ENCODE data around the gene SFTA2.

The SFTA2 gene

GRCh38 chr6:30891816-30892538, 40.0 kb downstream of the SFTA2 start:
- FAIRE-seq (no peak), DNase-seq (ENCODE audit: insufficient read length, low spot score) (no peak)

- FAIRE-seq (no peak), DNase-seq (ENCODE audit: insufficient read length, low spot score) (no peak)
Observed at GRCh38 chr6:30891450-30891723, 40.6 kb downstream of the SFTA2 start.

- DNase-seq (ENCODE audit: insufficient read length, low spot score), result no peak
- FAIRE-seq, result no peak
Observed at GRCh38 chr6:30890646-30891449, 41.1 kb downstream of the SFTA2 start.

- DNase-seq (ENCODE audit: insufficient read length, low spot score), result no peak
- FAIRE-seq, result no peak
Observed at GRCh38 chr6:30889921-30890645, 41.9 kb downstream of the SFTA2 start.

GRCh38 chr6:30889496-30889885, 42.5 kb downstream of the SFTA2 start:
- FAIRE-seq (no peak), DNase-seq (ENCODE audit: insufficient read length, low spot score) (no peak)

DNA sequence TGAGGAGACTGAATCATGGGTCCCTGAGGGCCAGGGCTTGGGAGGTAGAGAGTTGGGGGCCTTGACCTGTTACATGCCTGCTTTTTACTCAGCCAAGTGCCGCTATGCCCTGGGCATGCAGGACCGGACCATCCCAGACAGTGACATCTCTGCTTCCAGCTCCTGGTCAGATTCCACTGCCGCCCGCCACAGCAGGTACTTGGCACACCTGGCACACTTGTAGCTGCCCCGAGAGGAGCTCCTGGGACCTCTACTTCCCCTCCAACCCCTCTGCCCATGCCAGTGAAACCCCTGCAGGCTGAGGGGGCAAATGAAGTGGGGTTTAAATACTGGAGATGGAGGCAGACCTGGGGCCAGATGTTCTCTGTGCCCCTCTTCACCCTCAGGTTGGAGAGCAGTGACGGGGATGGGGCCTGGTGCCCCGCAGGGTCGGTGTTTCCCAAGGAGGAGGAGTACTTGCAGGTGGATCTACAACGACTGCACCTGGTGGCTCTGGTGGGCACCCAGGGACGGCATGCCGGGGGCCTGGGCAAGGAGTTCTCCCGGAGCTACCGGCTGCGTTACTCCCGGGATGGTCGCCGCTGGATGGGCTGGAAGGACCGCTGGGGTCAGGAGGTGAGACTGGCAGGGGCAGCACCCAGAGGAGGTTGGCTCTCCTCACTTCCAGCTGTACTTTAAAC, 43.0 kb downstream of the SFTA2 start:
- no peak for DNase-seq (ENCODE audit: insufficient read length, low spot score)
- no peak for FAIRE-seq

- no peak for FAIRE-seq
Observed at GRCh38 chr6:30887901-30888815, 43.8 kb downstream of the SFTA2 start.

GRCh38 chr6:30886897-30887255, 45.1 kb downstream of the SFTA2 start:
- DNase-seq (ENCODE audit: insufficient read length, low spot score) (no peak), FAIRE-seq (no peak)

More at GRCh38 chr6:30887901-30888815, 43.8 kb downstream of the SFTA2 start:
- no peak for DNase-seq (ENCODE audit: insufficient read length, low spot score)

- DNase-seq (ENCODE audit: insufficient read length, low spot score), result no peak
- no peak for FAIRE-seq
Observed at GRCh38 chr6:30885999-30886896, 45.7 kb downstream of the SFTA2 start.

GRCh38 chr6:30885481-30885998, 46.4 kb downstream of the SFTA2 start:
- no peak for DNase-seq (ENCODE audit: insufficient read length, low spot score)
- no peak for FAIRE-seq

GRCh38 chr6:30884521-30885480, 47.2 kb downstream of the SFTA2 start:
- FAIRE-seq (no peak), DNase-seq (ENCODE audit: insufficient read length, low spot score) (peak; percentile 67)

- FAIRE-seq, result no peak
Observed at GRCh38 chr6:30883685-30884520, 48.1 kb downstream of the SFTA2 start, which contains the start of gene DDR1. DDR1 (plus strand) TSS chr6:30884519; CDS start chr6:30888730, 4,211 bp downstream.

GRCh38 chr6:30882759-30883684, 48.9 kb downstream of the SFTA2 start:
- FAIRE-seq (peak; percentile 74), DNase-seq (ENCODE audit: insufficient read length, low spot score) (peak; percentile 70)

More at GRCh38 chr6:30883685-30884520, 48.1 kb downstream of the SFTA2 start, which contains the start of gene DDR1:
- DNase-seq (ENCODE audit: insufficient read length, low spot score), result peak; percentile 69

GRCh38 chr6:30882204-30882758, 49.7 kb downstream of the SFTA2 start:
- FAIRE-seq (no peak), DNase-seq (ENCODE audit: insufficient read length, low spot score) (no peak)

Measured in GM19239 (cell line).